ENCODE data around the gene TBC1D4.

- no peak for TF ChIP-seq CTCF (IDR thresholded peaks at IDR 0.05 in 8 of 11, conservative IDR thresholded peaks at IDR 0.05 in 3 of 11)
- no peak for TF ChIP-seq POLR2A (IDR thresholded peaks at IDR 0.05)
- no peak for TF ChIP-seq POLR2AphosphoS5 (IDR thresholded peaks at IDR 0.05)
These were observed 11.3 kb downstream of the TBC1D4 start for GRCh38 chr13:75470676-75471075.
